K562 treated with DMSO at 1 percent for 48 hours (cell line): Measurements from ENCODE around the gene HEPACAM2. TPM values are rescaled to one million over a fixed set of nuclear protein-coding genes. Genes with fewer than 3 reads are reported as not detected.

Source experiments
- total RNA-seq: library from RNA; unstranded; fragments of 300-600 nt; gene quantifications from 2 replicates; pipeline ENCODE4 v1.2.3, GENCODE V29; 2022; ENCODE audit warnings: low replicate concordance; ENCODE audit errors: extremely low read depth

HEPACAM2 gene
- not detected in 2 replicates for total RNA-seq

DNA sequence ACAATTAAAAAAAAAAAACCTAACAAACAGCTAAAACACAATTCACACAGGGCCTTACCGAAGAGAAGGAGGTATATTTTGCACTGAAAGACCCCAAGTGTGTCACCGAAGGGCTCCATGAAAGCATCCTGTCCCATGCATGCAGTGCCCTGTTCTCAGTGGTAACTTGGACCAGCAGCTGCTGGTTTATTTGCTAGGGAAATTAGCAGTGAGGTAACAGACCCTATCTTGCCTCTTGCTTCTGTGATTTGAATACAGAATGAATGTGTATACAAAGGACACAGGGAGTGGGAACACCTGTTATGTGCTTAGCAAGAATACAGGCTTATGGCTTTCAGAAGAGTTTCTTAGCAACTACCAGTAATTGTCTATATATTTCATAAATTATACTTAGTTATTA is at the start of gene HEPACAM2:
TSS of gene HEPACAM2 (minus strand) at position 160 of the 400 bp plus-strand sequence.

DNA sequence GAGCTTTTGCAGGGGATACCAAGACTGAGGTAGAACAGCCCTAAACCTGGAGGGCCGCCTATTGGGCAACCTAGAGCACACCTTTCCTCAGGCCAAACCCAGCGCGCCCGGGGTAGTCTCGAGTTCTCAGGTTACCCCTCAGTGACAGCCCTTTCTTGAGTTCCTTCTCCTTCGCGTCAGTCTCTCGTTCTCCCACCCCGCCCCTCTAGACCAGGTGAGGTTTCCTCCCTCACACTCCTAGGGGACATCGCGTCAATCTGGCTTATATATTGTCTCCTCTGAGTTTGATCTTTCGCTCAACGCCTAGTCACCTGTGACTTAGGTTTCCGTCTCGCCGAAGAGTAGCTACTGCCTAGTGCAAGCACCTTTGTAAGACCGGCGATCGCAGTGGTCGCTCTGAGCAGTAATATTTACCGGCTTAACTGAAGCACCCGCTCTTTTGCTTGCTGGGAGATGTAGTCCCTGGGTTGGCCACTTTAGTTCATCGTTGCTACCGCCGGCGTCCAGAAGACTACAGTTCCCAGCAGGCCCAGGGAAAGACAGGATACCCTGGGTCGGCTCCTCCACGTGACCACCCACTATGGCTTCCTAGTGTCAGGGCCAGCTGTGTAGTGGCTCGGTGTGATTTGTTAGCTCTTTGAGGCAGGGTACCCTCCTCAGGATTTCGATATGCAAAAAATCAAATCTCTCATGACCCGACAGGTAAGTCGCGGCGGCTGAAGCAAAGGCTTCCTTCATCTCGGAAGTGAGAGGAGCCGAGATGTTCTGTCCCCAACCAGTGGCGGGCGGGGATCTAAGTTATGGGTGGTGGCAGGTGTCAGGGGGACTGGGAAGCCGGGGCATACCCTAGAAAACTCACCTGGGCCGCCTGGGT is 5.8 kb upstream of the HEPACAM2 start, which contains the start of gene VPS50:
TSS of gene VPS50 (plus strand) at position 568 of the 874 bp plus-strand sequence. CDS start at position 670, 102 bp downstream.

DNA sequence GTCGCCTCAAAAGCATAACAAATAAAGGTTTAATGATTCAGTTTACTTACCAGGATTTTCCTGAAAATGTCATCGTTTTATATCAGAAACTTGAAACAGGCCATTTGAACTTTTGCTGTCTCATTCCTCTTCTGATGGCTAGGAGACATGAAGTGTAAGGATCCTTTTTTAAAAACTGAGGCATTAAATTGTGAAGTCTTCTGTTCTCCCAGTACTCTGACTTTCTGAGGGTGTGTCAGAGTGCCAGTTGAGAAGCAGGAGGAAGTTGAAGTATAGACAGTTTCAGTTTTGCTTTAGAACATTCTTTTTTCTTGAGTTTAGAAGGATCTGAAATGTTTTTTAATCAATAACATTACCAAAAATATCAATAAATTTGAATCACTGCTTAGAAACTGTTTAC is 78.1 kb downstream of the HEPACAM2 start, which contains the start of gene SAMD9L:
TSS of gene SAMD9L (minus strand) at position 242 of the 400 bp plus-strand sequence. CDS start 12,414 bp downstream, outside the sequence.

Other genes with a start within 250 kb of the HEPACAM2 start
- not detected in 2 replicates for gene SAMD9, start 108.5 kb downstream of the HEPACAM2 start, total RNA-seq
- not detected in 2 replicates for gene SAMD9L, start 78.1 kb downstream of the HEPACAM2 start, total RNA-seq
- gene VPS50, start 5.9 kb upstream of the HEPACAM2 start, total RNA-seq = not detected in 2 replicates